Stimulated activated effector memory CD8-positive, alpha-beta T cell treated with anti-CD3 and anti-CD28 coated beads, Interleukin-12 subunit alpha, Interleukin-12 subunit beta, amount 100 ng/mL, for 72 hours (primary cell): ENCODE measurements around the gene GZMM.

ENCODE experiments used
- ATAC-seq: fragments of 150-1000 bp; cut with Tn5 transposase; 2 replicates; pipeline ENCODE4 v1.10.0; 2021
- DNase-seq, 2 donors: peaks; one replicate each; pipeline ENCODE4 v3.0.0; 2021 to 2022; ENCODE audit warnings: low spot score in 2 of 2
- H3K27ac Mint-ChIP-seq: one replicate; pipeline ENCODE4 v1.8.0; 2022; ENCODE audit warnings: mild to moderate bottlenecking, mixed read lengths
- H3K36me3 Mint-ChIP-seq: one replicate; pipeline ENCODE4 v1.8.0; 2022; ENCODE audit warnings: mild to moderate bottlenecking, mixed read lengths
- H3K4me1 Mint-ChIP-seq: one replicate; pipeline ENCODE4 v1.8.0; 2022; ENCODE audit warnings: mixed read lengths
- H3K4me3 Mint-ChIP-seq: one replicate; pipeline ENCODE4 v1.8.0; 2022; ENCODE audit warnings: mild to moderate bottlenecking, mixed read lengths
- H3K9me3 Mint-ChIP-seq: one replicate; pipeline ENCODE4 v1.8.0; 2022; ENCODE audit warnings: mixed read lengths

GZMM gene

DNA sequence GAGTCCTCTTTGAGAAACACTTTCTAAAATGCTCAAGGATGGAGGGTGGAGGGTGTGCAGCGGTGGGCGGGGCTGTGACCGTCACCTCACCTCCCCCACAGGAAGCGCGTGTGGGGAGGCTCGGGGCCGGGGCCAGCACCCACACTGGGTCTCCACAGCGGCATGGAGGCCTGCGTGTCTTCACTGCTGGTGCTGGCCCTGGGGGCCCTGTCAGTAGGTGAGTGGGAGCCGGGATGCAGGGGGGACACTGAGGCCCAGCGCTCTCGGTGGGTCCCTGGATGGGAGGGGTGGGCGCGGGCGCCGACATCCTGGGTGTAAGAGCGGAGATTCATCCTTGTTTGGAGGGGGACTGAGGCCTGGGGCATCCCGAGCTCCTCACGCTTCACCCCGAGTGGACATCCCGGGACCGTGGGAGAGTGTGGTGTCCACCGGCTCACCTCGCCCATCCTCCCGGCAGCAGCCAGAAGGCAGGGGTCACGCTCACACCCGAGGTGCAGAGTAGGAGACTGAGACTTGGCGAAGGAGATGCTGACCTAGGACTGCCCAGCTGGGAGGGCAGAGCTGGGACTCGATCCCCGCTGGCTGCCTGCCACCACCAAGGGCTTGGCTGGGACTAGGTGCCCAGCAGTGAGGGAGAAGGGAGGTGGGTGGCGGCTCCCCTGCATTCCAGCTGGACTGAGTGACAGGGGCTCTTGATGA, at the start of gene GZMM:
TSS of gene GZMM (plus strand) at position 144 of the 699 bp plus-strand sequence. CDS start at position 163, 19 bp downstream.
- peak; percentile 56 to 87 for DNase-seq
- Mint-ChIP-seq H3K27ac (peak within 1 kb of the TSS; percentile 93), H3K4me1 (peaks cover 25% of the 10 kb centered on the region), H3K9me3 (no peaks in the 10 kb centered on the region), H3K4me3 (peak within 1 kb of the TSS; percentile 86), H3K36me3 (peaks cover 41% of the 10 kb centered on the region)
- ATAC-seq = peak; percentile 95

DNA sequence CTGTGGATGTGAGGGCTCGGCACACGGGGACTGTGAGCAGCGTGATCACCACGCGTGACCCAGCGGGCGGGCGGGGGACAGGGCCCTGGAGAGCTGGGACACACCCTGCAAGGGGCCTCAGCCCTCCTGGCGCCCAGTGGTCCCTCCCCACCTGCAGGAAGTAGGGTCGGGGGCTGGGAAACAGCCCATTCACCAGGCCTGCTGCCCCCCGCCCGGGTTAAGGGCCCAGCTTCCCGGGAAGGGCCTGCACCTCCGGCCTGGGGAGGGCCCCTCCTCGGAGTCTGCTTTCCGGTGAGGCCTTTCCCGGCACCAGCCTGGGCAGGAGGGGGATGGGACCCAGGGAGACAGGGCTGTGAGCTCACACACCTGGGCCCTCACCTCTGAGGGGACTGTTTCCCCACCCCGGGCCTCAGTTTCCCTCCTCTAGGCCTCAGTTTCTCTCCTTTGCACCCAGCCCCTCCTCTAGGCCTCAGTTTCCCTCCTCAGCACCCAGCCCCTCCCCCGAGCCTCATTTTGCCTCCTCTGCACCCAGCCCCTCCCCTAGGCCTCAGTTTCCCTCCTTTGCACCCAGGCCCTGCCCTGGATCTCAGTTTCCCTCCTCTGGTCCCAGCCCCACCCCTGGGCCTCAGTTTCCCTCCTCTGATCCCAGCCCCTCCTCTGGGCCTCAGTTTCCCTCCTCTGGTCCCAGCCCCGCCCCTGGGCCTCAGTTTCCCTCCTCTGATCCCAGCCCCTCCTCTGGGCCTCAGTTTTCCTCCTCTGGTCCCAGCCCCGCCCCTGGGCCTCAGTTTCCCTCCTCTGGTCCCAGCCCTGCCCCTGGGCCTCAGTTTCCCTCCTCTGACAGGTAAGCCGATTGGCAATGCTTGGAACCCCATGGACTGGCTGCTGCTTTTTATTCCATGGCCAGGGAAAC, 49.4 kb upstream of the GZMM start:
- Mint-ChIP-seq H3K9me3 (no peaks in the 10 kb centered on the region), H3K4me1 (peaks cover 12% of the 10 kb centered on the region), H3K27ac (peak overlapping the region; percentile 63), H3K36me3 (peaks cover 24% of the 10 kb centered on the region), H3K4me3 (no peak overlapping the region)
- no peak for ATAC-seq
- DNase-seq = no peak

DNA sequence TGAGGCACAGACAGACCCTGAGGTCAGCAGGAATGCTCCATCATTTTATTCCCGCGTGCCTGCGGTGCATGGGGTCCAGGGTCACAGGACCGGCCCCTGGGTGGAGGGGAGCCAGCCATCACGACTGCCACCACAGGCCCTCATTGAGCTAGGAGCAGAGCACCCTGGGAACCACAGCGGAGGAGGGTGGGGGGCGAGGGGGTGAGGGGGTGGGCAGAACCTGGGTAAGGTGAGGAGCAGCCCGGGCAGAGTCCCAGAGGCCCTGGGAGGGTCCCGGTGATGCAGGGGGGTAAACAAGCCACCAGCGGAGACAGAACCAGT, 48.8 kb upstream of the GZMM start:
- H3K36me3 Mint-ChIP-seq = peaks cover 21% of the 10 kb centered on the region
- H3K9me3 Mint-ChIP-seq = no peaks in the 10 kb centered on the region
- DNase-seq = no peak
- no peak for ATAC-seq
- no peak overlapping the region for H3K27ac Mint-ChIP-seq
- no peak overlapping the region for H3K4me3 Mint-ChIP-seq
- peaks cover 12% of the 10 kb centered on the region for H3K4me1 Mint-ChIP-seq

DNA sequence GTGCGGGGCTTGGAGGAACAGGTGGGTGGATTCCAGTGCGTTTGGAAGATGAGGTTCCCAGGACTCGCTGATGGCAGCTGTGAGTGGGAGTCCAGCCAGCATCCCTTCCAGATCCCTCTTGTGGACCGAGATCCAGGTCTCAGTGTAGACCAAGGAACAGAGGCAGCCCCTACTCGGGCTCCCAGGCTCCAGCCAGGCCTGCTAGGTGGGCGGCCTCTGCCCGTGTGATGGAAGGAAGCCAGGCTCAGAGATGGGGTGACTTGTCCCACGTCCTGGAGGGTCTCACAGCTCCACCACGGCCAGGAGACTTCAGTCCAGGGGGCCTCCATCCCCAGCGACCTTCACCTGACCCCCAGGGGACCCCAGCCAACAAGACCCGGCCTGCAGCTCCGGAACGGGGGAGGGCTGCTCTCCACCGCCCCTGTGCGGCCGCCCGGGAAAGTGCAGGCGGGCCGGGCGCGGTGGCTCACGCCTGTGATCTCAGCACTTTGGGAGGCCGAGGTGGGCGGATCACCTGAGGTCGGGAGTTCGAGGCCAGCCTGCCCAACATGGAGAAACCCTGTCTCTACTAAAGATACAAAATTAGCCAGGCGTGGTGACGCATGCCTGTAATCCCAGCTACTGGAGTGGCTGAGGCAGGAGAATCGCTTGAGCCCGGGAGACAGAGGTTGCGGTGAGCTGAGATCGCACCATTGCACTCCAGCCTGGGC, 48.3 kb upstream of the GZMM start:
- ATAC-seq = peak; percentile 42
- Mint-ChIP-seq H3K4me3 (no peak overlapping the region), H3K27ac (no peak overlapping the region), H3K9me3 (no peaks in the 10 kb centered on the region), H3K36me3 (peaks cover 21% of the 10 kb centered on the region), H3K4me1 (peaks cover 12% of the 10 kb centered on the region)
- DNase-seq = peak; percentile 65 to 88

DNA sequence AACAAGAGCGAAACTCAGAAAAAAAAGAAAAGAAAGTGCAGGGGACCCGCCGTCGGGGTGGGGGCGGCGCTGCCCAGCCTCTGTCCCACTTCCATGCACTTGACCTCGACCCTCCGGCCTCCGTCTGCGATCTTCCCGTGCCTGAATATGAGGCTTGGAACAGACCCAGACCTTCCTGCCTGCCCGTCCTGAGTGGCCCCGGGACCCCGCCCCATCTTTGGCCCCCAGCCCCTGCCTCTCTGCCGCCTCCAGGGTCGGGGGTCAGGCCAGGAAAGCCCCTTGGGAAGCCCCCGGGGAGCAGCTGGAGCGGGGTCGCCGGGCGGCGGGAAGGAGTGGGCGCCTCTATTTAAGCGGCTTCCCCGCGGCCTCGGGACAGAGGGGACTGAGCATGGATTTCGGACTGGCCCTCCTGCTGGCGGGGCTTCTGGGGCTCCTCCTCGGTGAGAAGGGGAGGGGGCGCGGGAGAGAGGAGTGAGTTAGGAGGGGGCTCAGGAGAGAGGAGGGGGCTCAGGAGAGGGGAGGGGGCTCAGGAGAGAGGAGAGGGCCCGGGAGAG, 47.7 kb upstream of the GZMM start, which contains the start of gene MADCAM1:
TSS of gene MADCAM1 (plus strand) at position 375 of the 554 bp plus-strand sequence. CDS start at position 389, 14 bp downstream.
- Mint-ChIP-seq H3K36me3 (peaks cover 21% of the 10 kb centered on the region), H3K4me1 (peaks cover 12% of the 10 kb centered on the region)
- DNase-seq = no peak

DNA sequence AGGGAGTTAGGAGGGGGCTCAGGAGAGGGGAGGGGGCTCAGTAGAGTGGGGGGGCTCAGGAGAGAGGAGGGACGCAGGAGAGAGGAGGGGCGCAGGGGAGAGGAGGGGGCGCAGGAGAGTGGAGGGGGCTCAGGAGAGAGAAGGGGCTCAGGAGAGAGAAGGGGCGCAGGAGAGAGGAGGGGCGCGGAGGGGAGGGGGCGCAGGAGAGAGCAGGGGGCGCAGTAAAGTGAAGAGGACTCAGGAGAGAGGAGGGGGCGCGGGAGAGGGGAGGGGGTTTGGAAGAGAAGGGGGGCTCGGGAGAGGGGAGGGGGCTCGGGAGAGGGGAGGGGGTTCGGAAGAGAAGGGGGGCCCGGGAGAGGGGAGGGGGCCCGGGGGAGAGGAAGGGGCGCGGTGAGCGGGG, 46.9 kb upstream of the GZMM start:
- no peak for DNase-seq
- H3K9me3 Mint-ChIP-seq = no peaks in the 10 kb centered on the region
- H3K36me3 Mint-ChIP-seq = peaks cover 21% of the 10 kb centered on the region
- no peak for ATAC-seq
- no peak overlapping the region for H3K27ac Mint-ChIP-seq
- H3K4me3 Mint-ChIP-seq = no peak overlapping the region
- H3K4me1 Mint-ChIP-seq = peaks cover 12% of the 10 kb centered on the region

More for the DNA sequence above, 47.7 kb upstream of the GZMM start, which contains the start of gene MADCAM1:
- Mint-ChIP-seq H3K4me3 (no peak within 1 kb of the TSS), H3K9me3 (no peaks in the 10 kb centered on the region), H3K27ac (no peak within 1 kb of the TSS)
- no peak for ATAC-seq

DNA sequence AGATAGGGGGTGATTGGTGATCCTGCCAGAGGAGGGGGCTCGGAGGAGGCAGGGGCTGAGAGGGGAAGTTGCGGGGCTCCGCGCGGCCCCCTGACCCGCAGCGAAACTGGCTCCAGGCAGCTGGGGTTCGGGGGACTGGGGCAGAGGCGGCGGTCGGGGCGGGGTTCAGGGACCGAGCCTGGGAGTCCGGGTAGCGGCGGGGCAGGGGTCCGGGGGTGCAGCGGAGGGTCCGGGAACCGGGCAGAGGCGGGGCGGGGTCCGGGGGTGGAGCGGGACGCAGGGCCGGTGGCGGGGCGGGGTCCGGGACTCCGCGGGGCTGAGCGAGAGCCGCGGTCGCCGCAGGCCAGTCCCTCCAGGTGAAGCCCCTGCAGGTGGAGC, 46.4 kb upstream of the GZMM start:
- Mint-ChIP-seq H3K9me3 (no peaks in the 10 kb centered on the region), H3K27ac (no peak overlapping the region), H3K36me3 (peaks cover 21% of the 10 kb centered on the region), H3K4me1 (peaks cover 12% of the 10 kb centered on the region), H3K4me3 (no peak overlapping the region)
- DNase-seq (no peak), ATAC-seq (peak; percentile 6)

DNA sequence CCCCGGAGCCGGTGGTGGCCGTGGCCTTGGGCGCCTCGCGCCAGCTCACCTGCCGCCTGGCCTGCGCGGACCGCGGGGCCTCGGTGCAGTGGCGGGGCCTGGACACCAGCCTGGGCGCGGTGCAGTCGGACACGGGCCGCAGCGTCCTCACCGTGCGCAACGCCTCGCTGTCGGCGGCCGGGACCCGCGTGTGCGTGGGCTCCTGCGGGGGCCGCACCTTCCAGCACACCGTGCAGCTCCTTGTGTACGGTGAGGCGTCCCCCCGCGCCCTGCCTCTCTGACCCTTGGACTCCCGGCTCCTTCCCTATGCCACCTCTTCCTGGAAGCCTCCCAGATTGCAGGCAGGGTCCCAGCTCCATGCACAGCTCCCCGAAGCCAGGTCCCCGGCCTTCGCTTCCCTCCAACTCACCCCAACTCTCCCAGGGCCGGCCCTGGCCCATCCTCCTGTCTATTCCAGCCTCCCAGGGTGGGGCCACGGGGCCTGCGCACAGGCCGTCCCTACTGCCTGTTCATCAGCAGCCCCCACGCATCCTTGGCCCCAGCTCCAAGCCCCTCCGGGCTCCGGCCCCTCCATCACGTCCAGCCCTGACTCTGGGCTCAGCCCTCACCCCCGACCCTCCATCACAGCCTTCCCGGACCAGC, 45.9 kb upstream of the GZMM start:
- DNase-seq (no peak), ATAC-seq (peak; percentile 39)
- no peaks in the 10 kb centered on the region for H3K9me3 Mint-ChIP-seq
- H3K4me3 Mint-ChIP-seq = peak overlapping the region; percentile 17
- peaks cover 18% of the 10 kb centered on the region for H3K36me3 Mint-ChIP-seq
- peaks cover 9% of the 10 kb centered on the region for H3K4me1 Mint-ChIP-seq
- H3K27ac Mint-ChIP-seq = no peak overlapping the region

DNA sequence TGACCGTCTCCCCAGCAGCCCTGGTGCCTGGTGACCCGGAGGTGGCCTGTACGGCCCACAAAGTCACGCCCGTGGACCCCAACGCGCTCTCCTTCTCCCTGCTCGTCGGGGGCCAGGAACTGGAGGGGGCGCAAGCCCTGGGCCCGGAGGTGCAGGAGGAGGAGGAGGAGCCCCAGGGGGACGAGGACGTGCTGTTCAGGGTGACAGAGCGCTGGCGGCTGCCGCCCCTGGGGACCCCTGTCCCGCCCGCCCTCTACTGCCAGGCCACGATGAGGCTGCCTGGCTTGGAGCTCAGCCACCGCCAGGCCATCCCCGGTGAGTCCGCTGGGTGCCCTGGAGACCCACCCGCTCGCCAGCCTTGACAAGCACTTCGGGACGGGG, 45.4 kb upstream of the GZMM start:
- peak; percentile 27 for ATAC-seq
- Mint-ChIP-seq H3K9me3 (no peaks in the 10 kb centered on the region), H3K4me3 (peak overlapping the region; percentile 17), H3K4me1 (peaks cover 6% of the 10 kb centered on the region), H3K27ac (no peak overlapping the region), H3K36me3 (peaks cover 16% of the 10 kb centered on the region)
- no peak for DNase-seq

DNA sequence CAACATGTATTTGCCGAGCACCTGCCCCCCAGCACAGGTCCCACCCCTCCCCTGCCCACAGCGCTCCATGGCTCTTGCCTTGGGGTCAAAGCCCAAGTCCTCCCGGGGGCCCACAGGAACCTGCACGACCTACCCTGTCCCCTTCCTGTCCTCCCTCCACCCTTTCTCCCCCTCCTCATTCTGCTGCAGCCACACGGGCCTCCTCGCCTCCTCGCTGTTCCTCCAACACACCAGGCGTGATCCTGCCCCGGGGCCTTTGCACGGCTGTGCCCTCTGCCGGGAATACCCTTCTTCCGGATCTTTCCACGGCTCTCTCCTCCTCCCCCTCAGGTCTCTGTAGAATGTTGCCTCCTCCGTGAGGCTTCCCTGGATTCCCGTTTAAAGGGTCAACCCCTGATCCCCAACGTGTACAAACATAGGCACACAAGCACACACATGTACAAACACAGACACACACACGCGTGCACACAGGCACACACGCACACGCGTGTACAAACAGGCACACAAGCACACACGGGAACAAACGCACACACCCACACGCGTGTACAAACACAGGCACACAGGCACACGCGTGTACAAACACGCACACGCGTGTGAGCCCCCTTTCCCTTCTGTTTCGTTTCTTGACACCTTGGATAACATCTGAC, 44.8 kb upstream of the GZMM start:
- Mint-ChIP-seq H3K4me3 (no peak overlapping the region), H3K36me3 (peaks cover 16% of the 10 kb centered on the region), H3K4me1 (no peaks in the 10 kb centered on the region), H3K27ac (no peak overlapping the region), H3K9me3 (no peaks in the 10 kb centered on the region)
- DNase-seq (no peak), ATAC-seq (no peak)

DNA sequence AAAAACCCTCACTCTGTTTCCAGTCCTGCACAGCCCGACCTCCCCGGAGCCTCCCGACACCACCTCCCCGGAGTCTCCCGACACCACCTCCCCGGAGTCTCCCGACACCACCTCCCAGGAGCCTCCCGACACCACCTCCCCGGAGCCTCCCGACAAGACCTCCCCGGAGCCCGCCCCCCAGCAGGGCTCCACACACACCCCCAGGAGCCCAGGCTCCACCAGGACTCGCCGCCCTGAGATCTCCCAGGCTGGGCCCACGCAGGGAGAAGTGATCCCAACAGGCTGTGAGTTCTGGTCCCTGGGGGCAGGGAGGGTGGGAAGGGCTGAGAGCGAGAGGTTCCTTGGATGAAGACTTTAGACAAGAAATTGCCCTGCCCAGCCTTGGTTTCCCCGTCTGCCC, 42.2 kb upstream of the GZMM start:
- Mint-ChIP-seq H3K4me1 (peaks cover 5% of the 10 kb centered on the region), H3K9me3 (no peaks in the 10 kb centered on the region), H3K27ac (no peak overlapping the region), H3K4me3 (no peak overlapping the region), H3K36me3 (peaks cover 21% of the 10 kb centered on the region)
- ATAC-seq (no peak), DNase-seq (no peak)

DNA sequence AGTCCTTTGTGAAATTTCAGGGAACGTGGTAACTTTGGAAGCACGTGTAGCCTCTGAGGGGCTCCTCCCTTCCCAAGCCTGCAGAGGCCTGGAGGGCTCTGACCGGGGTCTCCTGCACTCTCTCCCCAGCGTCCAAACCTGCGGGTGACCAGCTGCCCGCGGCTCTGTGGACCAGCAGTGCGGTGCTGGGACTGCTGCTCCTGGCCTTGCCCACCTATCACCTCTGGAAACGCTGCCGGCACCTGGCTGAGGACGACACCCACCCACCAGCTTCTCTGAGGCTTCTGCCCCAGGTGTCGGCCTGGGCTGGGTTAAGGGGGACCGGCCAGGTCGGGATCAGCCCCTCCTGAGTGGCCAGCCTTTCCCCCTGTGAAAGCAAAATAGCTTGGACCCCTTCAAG, 39.2 kb upstream of the GZMM start:
- Mint-ChIP-seq H3K27ac (no peak overlapping the region), H3K4me3 (no peak overlapping the region), H3K36me3 (peaks cover 20% of the 10 kb centered on the region), H3K9me3 (no peaks in the 10 kb centered on the region), H3K4me1 (peaks cover 24% of the 10 kb centered on the region)
- ATAC-seq = no peak
- DNase-seq = no peak

DNA sequence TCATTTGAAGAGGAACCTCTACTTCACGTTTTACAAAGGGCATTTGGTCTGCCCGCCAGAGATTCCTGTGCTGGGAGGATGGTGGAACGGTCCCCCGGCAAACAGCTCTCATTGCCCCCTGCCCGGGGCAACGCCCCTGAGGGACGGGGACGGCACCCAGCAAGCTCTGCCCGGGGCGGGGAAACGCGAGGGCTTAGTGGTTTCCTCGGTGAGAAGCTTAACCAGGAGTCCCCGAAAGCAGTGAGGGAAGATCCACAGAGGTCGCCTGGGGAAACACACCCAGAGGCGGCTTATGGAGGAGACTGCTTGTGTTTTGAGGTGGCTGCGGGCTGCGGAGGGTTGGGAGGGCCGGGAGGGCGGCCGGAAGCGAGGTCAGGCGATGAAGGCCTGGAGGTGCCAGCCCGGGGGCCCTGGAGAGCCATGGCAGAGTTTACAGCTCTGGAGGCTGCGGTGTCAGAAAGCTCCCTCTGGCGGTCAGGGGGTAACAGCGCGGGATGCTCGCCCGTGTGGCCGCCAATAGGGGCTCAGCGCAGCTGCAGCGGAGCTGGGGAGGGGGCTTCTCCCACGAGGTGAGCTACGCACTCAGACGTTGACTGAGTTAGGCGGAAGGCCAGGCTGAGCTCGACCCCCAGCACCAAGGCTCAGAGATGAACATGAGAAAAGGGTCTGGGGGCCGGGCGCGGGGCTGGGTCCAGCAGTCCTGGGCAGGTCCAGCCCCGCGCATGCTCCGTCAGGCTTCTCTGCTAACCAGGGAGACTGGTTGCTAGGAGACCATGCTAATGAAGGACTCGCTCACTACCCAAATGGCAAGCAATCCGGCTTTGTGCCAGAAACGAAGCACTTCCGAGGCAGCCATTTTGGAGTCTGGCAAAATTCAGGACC, 37.2 kb upstream of the GZMM start:
- Mint-ChIP-seq H3K27ac (peak overlapping the region; percentile 100), H3K4me3 (peak overlapping the region; percentile 91), H3K4me1 (peaks cover 40% of the 10 kb centered on the region), H3K9me3 (no peaks in the 10 kb centered on the region), H3K36me3 (peaks cover 32% of the 10 kb centered on the region)
- peak; percentile 88 to 98 for DNase-seq
- peak; percentile 83 for ATAC-seq
